Stimulated activated CD8-positive, alpha-beta memory T cell treated with anti-CD3 and anti-CD28 coated beads, Interleukin-7, amount 100 ng/mL, for 1 hour (primary cell): Measurements from ENCODE around the gene CETN3.

Experiments used
- DNase-seq, 2 donors: peaks; one replicate each; pipeline ENCODE4 v3.0.0-alpha.2; 2020; ENCODE audit warnings: low read depth in 2 of 2

The CETN3 gene

DNA sequence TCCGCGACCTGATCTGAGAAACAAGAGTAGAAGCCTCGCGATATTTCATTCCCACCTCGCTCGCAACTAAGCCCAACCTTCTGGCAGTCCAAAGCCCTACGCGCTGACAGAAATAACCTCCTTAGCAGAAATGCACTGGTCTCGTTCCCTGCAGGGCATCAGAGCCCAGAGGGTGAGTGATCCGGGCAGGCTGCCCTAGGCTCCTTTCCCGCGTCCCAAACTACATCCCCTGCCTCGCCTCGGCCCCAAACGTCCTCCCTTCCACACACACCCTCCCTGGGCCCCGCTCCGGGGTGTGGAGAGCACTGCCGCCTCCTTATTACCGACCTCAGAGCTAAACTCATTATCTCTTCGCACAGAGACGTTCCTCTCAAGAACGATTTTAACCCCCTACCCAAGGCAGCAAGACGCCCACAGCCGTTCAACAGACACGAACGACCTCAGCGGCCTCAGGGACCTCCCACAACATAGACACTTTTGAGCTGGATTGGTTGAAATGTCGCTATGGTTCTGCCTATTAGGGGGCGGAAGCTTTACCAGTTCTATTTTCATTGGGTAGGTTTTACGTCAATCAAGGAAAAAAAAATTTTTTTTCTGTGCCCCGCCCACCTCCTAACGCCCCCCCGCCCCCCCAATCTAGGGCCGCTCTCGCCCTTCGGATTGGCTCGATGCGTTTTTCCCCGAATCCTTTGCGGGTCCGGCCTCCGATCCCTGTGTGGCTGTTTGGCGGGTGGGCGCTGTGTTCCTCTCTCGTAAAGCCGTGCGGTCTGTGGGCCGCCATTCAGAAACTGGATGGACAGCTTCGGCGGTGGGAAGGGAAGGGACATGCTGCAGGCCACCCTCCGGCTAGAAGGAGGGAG is at the start of gene CETN3:
CETN3 (minus strand) TSS at position 439 of the 860 bp plus-strand sequence; CDS start at position 344, 95 bp downstream.
- DNase-seq = peak; percentile 74 to 77

DNA sequence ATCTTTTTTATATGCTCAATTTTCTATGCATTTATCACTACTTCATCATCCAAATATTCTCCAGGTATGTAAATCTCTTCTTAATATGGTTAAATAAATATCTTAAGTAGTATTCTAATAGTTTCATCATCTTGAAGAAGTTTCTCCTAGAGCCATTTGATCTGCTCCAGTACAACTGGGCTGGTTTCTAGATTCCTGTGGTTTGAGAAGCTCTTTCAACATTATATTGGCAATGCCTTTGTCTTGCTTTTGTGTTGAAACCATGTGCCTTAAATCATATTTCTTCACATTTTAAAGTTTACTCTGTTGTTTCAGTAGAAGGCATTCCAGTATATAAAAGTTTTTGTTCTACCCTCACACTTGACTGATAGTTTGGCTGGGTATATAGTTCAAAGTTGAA is 37.4 kb upstream of the CETN3 start:
- DNase-seq = no peak

DNA sequence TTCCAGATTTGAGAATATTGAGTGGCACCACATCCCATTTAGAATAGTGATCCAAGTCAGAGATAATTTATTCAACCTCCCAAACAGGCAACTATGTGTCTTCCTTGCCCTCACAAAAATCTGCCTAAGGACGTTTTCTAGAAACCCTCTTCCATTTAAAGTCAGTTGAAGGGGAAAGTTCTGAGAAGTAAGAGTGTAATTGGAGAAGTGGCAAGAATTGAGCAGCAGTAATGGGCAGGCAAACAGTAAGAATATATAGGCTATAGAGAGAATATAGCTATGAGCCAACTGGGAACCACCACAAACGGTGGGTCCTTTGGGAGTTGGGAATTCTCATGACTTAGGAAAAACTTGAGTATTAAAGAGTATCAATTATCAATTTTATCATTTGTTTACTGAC is 31.1 kb upstream of the CETN3 start:
- DNase-seq = no peak

DNA sequence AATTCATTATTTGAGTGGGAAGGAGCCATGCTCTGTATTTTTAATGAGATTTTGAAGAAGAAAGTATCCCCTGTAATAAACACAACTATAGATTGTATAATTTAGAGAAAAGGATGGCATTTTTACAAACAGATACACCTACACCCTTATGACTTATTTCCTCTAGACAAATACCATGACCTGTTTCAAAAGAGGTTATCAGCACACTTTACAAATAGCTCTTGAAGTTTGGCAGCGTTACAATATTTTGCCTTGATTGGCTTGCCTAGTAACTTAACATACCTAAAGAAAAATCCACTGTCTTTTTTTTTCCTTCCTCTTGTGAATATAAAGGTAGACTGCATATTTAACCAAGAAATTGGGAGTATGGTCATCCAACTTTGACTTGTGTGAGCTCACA is 28.5 kb upstream of the CETN3 start:
- no peak for DNase-seq

DNA sequence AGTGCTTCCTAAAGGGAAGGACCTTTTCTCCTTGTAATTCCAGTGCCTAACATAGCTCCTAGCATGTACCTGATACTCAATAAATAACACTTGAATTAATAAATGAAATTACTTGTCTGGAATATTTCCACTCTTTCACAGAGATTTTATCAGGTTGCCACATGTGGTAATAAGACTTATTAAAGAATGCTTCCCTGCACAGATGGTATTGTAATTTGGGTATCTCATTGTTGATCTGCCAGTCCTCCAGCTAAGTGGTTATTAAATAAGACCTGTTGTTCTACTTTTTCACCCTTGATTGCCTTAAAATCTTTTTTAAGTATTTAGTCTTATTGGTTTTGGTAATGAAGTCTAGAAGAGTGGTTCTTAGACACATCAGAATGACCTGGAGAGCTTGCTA is 28.1 kb upstream of the CETN3 start:
- no peak for DNase-seq

DNA sequence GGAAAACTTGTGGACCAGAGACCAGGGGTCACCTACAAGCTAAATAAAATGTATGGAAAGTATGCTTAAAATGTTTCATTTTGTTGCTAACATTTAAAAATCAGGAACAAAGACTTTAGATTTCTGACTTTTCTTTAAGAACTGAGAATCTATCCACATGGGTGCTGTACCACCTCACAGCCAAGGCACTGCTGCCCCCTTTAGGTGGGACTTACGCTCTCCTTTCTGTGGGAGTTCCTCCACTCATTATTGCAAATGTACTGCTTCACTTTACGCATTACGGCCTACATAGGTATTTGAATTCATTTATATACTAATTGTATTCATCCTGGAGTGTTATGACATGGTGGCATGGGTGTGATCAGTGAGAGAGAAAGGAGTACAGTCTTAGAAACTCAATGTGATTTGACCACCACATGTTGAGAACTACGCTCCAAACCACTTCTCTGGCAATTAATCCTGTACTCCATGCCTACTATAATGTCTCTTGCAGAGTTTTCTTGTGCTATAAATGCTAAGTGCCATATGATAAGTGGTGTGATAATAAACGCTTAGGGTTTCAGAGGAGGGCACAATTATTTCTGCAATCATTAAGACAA is 24.7 kb upstream of the CETN3 start:
- DNase-seq = peak; percentile 14 to 27

DNA sequence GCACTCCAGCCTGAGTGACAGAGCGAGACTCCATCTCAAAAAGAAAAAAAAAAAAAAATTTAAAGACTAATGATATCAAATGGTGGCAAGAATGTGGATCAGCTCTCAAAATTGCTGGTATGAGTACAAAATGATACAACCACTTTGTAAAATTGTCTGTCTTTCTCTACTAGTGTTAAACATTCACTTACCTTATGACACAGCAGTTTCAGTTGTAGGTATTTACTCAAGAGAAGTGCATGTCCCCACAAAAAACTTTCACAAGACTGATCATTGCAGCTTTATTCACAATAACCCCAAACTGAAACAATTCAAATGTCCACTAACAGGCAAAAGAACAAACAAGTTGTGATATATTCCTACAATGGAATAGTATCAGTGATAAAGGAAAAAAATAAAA is 14.7 kb upstream of the CETN3 start:
- no peak for DNase-seq

DNA sequence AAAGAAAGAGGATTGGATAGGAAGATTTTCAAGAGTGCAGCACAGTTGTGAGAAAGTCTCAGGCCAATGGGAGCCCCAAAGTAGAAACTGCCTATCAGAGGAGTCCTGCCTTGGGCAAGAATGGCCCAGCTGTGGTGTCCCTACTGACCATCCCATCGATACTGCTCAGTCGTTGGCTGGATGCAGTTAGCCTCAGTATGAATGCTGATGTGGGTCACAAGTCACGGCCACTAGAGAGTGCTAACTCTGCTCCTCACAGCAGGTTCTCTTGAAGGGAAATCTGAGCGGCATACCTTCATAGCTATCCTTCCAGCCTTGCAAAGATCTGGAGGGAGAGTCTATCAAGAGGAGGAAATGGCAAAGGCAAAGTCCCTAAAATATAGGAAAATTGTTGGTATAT is 11.6 kb upstream of the CETN3 start:
- no peak for DNase-seq

DNA sequence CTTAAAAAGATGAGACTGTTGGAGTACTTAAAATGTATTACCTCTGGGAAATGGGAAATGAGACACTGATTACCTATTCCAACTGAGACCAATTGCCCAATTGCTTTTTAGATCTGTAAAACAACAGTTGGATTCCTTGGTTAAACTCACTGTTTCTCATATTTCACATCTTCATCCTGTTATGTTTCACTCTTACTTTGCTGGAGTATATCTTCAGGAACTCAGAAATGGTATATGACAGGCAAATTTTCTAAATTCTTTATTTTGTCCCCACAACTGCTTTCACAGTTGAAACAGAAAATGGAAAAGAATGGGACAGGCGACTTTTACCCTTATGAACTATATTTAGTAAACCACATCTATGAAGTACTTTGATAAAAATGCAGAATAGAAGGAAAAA is 8.7 kb upstream of the CETN3 start:
- no peak for DNase-seq

DNA sequence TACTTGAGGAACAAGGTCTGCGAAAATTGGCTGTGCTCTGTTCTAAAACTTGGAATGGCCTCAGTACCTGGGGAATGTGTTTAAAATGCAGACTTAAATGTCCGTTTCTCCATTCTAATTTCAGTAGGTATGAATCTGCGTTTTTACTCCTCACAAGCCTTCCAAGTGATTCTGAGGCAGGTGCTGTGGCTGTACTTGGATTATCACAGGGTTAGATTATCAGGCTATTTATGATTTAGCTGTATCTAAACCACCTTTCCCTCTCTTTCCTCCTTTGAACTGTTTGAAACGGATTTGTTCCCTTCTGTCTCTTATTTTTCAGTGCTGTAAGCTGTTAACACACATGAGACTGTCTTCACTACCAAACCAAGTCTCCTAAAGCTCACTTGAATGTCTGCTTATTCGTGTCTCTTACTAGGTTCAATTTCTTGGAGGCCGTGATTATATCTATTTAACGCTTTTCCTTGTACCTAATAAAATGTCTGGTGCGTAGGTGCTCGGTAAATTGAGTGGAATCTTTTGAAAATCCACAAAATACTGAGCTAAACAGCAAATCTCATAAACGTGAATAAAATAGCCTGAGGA is 714 bp upstream of the CETN3 start:
- no peak for DNase-seq

DNA sequence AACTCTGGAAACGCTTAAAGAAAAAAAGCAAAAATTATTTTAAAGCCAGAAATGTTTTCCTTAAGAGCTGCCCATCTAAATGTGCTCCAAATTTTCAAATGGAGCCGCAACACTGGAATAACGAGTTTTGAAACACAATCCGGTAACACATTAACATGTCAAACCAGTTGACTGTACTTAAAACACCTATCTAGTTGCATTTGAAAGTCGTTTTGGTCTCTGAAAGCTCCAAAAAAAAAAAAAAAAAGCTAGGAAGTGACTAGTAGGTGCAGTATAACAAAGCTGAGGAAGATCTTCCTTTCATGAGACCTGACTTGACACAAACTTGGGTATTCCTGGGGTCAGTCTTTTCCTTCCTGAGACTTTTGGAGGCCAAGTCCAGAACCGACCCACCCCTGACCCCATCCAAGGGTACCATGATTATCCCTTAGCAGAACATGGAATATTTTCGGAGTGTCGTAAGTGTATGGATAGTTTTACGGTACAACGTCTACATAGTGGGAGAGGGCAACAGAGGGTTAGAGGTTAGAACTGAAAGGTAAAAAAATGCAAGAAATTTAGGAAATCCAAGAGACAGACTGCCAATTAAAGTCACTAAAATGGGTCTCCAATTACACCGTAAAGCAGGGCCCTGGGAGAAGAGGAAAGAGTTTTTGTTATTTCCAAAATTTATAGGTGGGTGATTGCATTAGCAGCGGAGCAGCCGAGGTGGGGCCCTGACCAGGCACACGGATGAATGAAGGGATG is 812 bp downstream of the CETN3 start:
- DNase-seq = no peak

DNA sequence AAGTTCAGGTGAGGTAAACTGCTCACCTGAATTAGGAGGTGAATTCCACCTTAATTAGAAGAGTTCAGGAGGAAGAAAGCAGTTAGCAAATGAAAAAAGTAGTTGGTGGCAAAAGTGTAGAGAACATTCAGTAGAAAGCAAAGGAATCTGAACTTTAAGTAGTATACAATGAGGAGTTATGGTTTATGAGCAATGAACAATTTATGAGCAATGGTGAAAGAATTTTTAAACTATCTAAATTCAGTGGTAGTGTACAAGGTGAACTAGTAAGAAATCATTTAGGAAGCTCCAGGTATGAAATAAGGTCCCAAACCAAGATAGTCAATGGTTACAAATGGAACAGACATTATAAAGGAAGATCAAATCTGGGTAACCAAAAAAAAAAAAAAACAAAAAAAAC is 3.1 kb downstream of the CETN3 start:
- DNase-seq = no peak

DNA sequence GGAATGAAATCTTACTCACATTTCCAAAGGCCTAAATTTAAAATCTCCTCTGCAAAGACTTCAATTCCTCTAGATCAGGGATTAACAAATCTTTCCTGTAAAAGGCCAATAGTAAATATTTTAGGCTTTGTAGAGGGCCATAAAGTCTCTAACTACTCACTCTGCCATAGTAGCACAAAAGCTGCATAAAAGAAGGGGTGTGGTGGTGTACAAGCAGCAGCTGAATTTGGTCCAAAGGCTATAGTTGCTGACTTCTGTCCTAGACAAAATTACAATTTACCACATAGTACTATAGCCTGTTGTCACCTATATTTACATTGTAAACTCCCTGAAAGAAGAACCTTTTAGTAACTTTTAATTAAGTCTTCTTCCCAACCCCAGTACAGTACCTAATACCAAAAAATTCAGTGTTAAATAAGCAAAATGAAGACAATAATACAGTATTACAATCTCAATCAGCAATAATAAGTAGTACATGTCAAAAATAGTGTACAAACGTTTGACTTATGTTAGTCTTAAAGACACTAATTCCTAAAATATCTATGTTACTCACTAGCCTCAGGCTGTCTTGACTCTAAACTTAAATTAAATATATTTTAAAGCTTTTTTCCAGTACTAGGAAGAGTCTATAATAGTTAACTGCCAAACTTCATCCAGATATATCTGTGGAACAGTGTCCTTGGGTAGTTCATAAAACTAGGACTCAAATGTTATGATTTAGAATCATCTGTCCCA is 6.9 kb downstream of the CETN3 start:
- no peak for DNase-seq

DNA sequence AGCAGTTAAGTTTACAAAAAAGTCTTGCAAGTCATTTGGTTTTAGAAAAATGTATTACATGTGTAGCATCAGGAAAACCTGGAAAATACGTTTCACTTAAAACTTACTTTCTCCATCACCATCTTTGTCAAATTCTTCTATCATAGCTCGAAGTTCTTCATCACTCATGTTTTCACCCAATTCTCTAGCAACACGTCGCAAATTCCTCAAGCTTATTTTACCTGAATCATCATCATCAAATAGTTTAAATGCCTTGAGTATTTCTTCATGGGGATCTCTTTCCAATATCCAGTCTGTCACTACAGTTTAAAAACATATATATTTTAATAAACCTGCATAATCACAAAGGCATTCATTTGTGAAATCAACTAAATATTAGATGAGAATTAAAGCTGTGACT is 10.3 kb downstream of the CETN3 start:
- DNase-seq = no peak

DNA sequence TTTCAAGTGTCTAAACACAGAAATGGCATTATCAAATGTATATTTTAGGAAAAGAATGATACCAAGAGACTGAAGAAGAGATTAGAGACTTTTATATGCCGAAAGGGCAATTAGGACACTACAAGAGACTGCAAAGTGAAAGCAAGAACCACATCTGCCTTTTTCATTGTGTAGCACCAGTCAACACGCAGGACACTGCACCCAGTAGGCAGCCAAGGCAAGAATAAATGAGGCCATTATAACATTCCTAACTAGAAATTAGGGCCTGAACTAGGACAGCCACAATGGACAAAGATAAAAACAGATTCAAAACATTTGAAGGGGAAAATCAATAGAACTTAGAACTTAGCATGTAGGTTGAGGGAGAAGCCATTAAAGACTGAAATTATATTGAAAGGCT is 10.8 kb downstream of the CETN3 start:
- no peak for DNase-seq

DNA sequence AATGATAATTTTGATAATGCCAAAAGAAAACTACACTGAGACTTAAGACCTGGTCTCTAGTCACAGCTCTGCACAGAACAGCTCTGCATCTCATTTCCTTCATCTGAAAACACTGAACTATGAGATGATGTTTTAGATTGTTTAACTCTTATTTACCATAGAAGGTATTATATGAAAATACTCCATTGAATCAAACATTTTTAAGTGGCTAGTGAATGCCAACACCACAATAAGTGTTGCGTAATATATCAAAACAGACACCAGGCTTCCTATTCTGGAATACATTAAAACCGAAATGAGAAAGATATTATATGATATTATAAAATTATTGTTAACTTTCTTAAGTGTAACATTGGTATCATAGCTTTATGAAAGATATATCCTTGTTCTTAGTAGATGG is 14.6 kb downstream of the CETN3 start:
- DNase-seq = no peak

DNA sequence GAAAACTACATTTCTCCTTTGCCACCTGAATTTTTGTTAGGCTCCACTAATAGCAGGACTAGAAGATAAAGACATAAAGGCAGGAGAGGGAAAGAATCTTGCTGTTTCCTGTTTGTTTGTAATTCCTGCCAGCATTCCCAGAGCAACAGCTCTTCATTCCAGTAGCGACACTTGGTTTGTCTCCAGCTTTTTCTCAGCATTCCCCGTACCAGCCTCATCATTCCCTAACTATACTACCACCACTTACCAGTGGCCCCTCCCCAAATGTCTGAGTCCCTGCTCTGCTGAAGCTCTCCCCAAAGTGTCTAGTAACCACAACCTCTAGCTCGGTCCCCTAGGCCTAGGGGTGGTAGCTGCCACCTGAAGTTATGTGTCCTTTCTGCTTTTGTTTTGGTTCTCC is 18.6 kb downstream of the CETN3 start:
- DNase-seq = no peak

DNA sequence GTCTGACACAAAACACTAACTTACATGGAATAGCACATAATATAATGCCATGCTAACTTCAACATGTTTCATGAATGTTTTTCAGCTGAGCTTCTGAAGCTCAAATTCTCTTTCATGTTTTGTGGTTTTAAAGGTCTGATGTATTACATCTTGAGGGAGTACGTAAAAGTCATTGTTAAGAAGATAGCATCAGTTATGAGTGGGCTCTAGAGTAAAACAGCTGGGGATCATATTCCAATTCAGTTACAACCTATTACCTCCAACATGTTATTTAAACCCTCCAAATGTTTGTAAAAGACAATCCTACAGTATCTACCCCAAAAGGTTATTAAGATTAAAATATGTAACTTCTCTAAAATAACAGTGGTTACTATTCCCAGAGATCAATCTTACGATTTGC is 19.2 kb downstream of the CETN3 start:
- DNase-seq = no peak

DNA sequence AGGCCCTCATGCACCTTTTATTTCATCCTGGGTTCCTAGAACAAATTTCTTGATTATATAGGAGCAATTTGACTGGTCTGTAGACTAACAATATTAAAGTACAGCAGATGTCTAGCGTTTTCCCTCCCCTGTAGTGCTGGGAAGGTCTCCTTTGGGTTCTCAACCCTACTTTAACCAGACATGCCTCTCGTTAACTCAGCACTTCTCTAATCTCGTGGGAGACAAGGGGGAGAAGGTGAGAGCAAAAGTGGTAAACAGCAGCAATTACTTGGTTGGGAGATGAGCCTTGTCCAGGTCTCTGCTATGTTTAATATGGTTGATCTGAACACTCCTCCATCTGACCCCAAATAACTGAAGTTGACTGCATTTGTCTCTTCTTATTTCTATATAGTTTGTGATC is 22.0 kb downstream of the CETN3 start:
- DNase-seq = no peak

DNA sequence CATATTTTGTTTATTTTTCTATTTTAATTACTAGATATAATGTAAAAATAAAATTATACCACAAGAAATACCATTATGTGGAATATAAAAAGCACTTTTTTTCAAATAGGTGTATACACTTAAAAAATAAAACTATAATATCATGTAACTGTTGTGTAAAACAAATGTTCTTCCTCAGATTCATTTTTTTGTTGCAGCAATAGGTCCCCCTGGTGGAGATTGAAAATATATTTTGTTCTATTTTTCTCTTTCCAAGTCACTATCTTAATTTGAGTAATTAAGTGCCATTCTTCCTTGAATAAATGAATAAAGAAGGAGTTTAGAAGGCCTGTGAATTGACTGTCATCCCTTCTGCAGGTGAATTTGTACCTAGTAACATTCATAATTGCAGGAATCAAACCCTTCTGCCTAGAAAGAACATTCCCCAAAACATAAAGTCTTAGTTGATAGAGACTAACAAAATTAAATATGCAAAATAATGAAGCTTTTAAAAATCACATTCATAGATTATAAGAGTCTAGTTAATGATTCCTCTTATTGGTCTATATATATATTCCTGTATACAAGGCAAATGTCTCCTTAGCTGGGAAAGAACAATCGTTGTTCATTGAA is 23.4 kb downstream of the CETN3 start:
- DNase-seq = no peak

DNA sequence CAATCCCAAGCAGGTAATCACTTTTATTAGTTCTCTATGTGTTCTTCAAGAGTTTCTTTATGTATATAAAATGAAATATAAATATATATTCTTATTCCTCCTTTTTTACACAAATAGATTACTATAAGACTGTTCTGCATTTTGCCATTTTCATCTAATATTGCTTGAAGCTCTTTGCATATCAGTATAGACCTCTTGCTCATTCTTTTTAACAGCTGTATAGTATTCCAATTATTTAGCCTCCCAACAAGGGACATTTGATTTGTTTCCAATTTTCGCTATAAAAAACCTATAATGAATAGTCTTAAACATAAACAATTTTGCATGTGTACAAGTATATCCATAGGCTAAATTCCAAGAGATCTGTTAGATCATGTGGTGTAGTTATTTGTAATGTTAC is 25.2 kb downstream of the CETN3 start:
- no peak for DNase-seq
